NCI-H2227 (cell line): ENCODE measurements around the gene NEK10.
"Not testable (repeated sequence)": the region's sequence is repeated elsewhere in the genome, so short reads cannot be mapped to it uniquely, and the experiment has no call there.

ENCODE experiments used
- DNase-seq: peaks from one replicate; lab custom pipeline; 2025; ENCODE audit not compliant: unreplicated experiment; lab: John Stamatoyannopoulos, UW

The NEK10 gene

GRCh38 chr3:27352047-27352446 is 17.1 kb downstream of the NEK10 start:
- DNase-seq = no peak

- DNase-seq = no peak
These were observed 19.4 kb downstream of the NEK10 start for GRCh38 chr3:27349832-27350231.

- no peak for DNase-seq
These were observed 23.0 kb downstream of the NEK10 start for GRCh38 chr3:27345959-27346865.

- no peak for DNase-seq
These were observed 23.7 kb downstream of the NEK10 start for GRCh38 chr3:27345493-27345892.

- DNase-seq = no peak
These were observed 24.1 kb downstream of the NEK10 start for GRCh38 chr3:27345045-27345444.

- DNase-seq = no peak
These were observed 25.0 kb downstream of the NEK10 start for GRCh38 chr3:27344192-27344591.

GRCh38 chr3:27342267-27342666 is 26.9 kb downstream of the NEK10 start:
- no peak for DNase-seq

- no peak for DNase-seq
These were observed 28.6 kb downstream of the NEK10 start for GRCh38 chr3:27340534-27340933.

- DNase-seq = no peak
These were observed 33.6 kb downstream of the NEK10 start for GRCh38 chr3:27335571-27335970.

- no peak for DNase-seq
These were observed 35.3 kb downstream of the NEK10 start for GRCh38 chr3:27333843-27334242.

GRCh38 chr3:27328982-27329762 is 40.0 kb downstream of the NEK10 start:
- DNase-seq = not testable (repeated sequence)

GRCh38 chr3:27326629-27327545 is 42.3 kb downstream of the NEK10 start:
- DNase-seq = no peak

GRCh38 chr3:27326202-27326601 is 43.0 kb downstream of the NEK10 start:
- no peak for DNase-seq

- no peak for DNase-seq
These were observed 43.8 kb downstream of the NEK10 start for GRCh38 chr3:27325419-27325818.

GRCh38 chr3:27324686-27325085 is 44.5 kb downstream of the NEK10 start:
- no peak for DNase-seq

GRCh38 chr3:27323087-27323570 is 46.1 kb downstream of the NEK10 start:
- DNase-seq = no peak

- DNase-seq = no peak
These were observed 46.5 kb downstream of the NEK10 start for GRCh38 chr3:27322634-27323033.

GRCh38 chr3:27319847-27320526 is 49.2 kb downstream of the NEK10 start:
- DNase-seq = no peak

- no peak for DNase-seq
These were observed 49.9 kb downstream of the NEK10 start for GRCh38 chr3:27319304-27319703.

- DNase-seq = no peak
These were observed 52.1 kb downstream of the NEK10 start for GRCh38 chr3:27317096-27317495.
